Smooth muscle cell (in vitro differentiated cells): Measurements from ENCODE around the gene MTCL1. TPM values are rescaled to one million over a fixed set of nuclear protein-coding genes. Genes with fewer than 3 reads are reported as not detected.
A peak's percentile ranks its signal among the peaks of the same experiment; 100 is the strongest.

Experiments used
- DNase-seq: peaks from one replicate; lab custom pipeline; 2025; ENCODE audit not compliant: unreplicated experiment; lab: John Stamatoyannopoulos, UW
- H2AFZ ChIP-seq: fragments of 200-600 bp; sonication (generic); 2 replicates; pipeline ENCODE4 v1.6.0; 2016; ENCODE audit warnings: antibody characterized with exemption, low read depth, mild to moderate bottlenecking
- H3F3A ChIP-seq: fragments of 200-600 bp; sonication (generic); 2 replicates; pipeline ENCODE4 v1.6.0; 2017; ENCODE audit warnings: antibody characterized with exemption, low read depth
- H3K27ac ChIP-seq: fragments of 200-600 bp; sonication (generic); 2 replicates; pipeline ENCODE4 v1.5.1; 2016; ENCODE audit warnings: low read depth, mild to moderate bottlenecking
- H3K27me3 ChIP-seq: fragments of 200-600 bp; sonication (generic); 2 replicates; pipeline ENCODE4 v1.6.1; 2016; ENCODE audit warnings: low read depth, mild to moderate bottlenecking
- H3K36me3 ChIP-seq: fragments of 200-600 bp; sonication (generic); 2 replicates; pipeline ENCODE4 v1.5.1; 2016; ENCODE audit warnings: low read depth
- H3K4me1 ChIP-seq: fragments of 200-600 bp; sonication (generic); 2 replicates; pipeline ENCODE4 v1.5.1; 2016; ENCODE audit warnings: low read depth
- H3K4me2 ChIP-seq: fragments of 200-600 bp; sonication (generic); 2 replicates; pipeline ENCODE4 v1.6.0; 2016; ENCODE audit warnings: mild to moderate bottlenecking
- H3K4me3 ChIP-seq: fragments of 200-600 bp; sonication (generic); 2 replicates; pipeline ENCODE4 v1.5.1; 2016; ENCODE audit warnings: mild to moderate bottlenecking
- H3K79me2 ChIP-seq: fragments of 200-600 bp; sonication (generic); 2 replicates; pipeline ENCODE4 v1.6.0; 2016; ENCODE audit warnings: low read depth, mild to moderate bottlenecking
- H3K9ac ChIP-seq: fragments of 200-600 bp; sonication (generic); 2 replicates; pipeline ENCODE4 v1.6.0; 2016; ENCODE audit warnings: low read depth
- H3K9me3 ChIP-seq: fragments of 200-600 bp; sonication (generic); replicated peaks from 2 replicates; pipeline ENCODE4 v1.5.1; 2016; ENCODE audit warnings: low read depth
- H4K20me1 ChIP-seq: fragments of 200-600 bp; sonication (generic); 2 replicates; pipeline ENCODE4 v1.6.0; 2016; ENCODE audit warnings: low read depth
- WGBS: methylation state at CpG from one replicate; pipeline ENCODE4 v1.1.7; 2016; ENCODE audit warnings: low lambda C conversion rate; 5-methylcytosine and 5-hydroxymethylcytosine counted together
- polyA plus RNA-seq: library from polyadenylated mRNA; unstranded; fragments of >200 nt; fragmentation: Nextera tagmentation; extraction: Ambion mirVana; gene quantifications from 2 replicates; pipeline ENCODE4 v1.2.1, GENCODE V29; 2016
- total RNA-seq: library from RNA; depleted of rRNA; stranded (reverse); fragments of >200 nt; gene quantifications from 2 replicates; pipeline ENCODE4 v1.2.3, GENCODE V29; 2014
- TF ChIP-seq, protein P1 (sequence below): fragments of 200-600 bp; sonication (generic); IDR thresholded peaks from 2 replicates; pipeline ENCODE4 v1.5.1; 2017; ENCODE audit warnings: borderline replicate concordance, mild to moderate bottlenecking, antibody characterized with exemption; ENCODE audit not compliant: insufficient read depth, poor library complexity, severe bottlenecking

MTCL1 gene
- total and polyA plus RNA-seq, 2 experiments from 2014 or later = 5.5 to 15.2 TPM

DNA sequence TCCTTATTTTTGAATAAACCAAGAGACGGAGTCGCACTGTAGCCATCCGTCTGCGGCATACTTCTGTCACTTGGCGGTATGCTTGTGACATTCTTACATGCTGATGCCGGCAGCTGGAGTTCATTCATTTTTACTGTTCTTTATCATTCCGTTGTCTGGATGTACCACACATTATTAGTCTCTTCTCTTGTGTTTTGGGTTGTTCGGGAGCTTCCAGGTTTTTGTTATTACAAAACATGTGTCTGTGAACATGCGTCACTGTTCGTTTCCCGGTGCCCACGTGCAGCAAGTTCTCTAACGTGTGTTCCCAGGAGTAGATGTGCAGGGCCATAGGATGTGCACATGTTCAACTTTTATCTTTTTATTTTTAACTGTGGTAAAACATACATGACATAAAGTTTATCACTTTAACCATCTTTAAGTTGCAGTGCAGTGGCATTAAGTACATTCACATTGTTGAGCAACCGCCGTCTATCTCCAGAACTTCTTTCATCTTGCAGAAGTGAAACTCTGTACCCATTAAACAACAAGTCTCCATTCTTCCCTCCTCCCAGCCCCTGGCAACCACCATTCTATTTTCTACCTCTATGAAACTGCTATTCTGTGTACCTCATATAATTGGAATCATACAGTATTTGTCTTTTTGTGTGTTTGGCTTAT is 40.1 kb downstream of the MTCL1 start:
- Histone ChIP-seq H3K27me3 (no peaks in the 10 kb centered on the region), H4K20me1 (no peaks in the 10 kb centered on the region), H3K4me1 (peaks cover 3% of the 10 kb centered on the region), H3K9ac (no peak overlapping the region), H3K36me3 (no peaks in the 10 kb centered on the region), H3K4me2 (no peak overlapping the region), H3K79me2 (no peaks in the 10 kb centered on the region), H3F3A (peaks cover 4% of the 10 kb centered on the region), H3K27ac (peak overlapping the region; percentile 8), H3K9me3 (no peaks in the 10 kb centered on the region), H3K4me3 (no peak overlapping the region), H2AFZ (no peak overlapping the region)
- TF ChIP-seq, protein P1, sequence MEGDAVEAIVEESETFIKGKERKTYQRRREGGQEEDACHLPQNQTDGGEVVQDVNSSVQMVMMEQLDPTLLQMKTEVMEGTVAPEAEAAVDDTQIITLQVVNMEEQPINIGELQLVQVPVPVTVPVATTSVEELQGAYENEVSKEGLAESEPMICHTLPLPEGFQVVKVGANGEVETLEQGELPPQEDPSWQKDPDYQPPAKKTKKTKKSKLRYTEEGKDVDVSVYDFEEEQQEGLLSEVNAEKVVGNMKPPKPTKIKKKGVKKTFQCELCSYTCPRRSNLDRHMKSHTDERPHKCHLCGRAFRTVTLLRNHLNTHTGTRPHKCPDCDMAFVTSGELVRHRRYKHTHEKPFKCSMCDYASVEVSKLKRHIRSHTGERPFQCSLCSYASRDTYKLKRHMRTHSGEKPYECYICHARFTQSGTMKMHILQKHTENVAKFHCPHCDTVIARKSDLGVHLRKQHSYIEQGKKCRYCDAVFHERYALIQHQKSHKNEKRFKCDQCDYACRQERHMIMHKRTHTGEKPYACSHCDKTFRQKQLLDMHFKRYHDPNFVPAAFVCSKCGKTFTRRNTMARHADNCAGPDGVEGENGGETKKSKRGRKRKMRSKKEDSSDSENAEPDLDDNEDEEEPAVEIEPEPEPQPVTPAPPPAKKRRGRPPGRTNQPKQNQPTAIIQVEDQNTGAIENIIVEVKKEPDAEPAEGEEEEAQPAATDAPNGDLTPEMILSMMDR = no peak
- DNase-seq = no peak
- 82% methylated on average over 15 of the region's 15 CpGs for WGBS

DNA sequence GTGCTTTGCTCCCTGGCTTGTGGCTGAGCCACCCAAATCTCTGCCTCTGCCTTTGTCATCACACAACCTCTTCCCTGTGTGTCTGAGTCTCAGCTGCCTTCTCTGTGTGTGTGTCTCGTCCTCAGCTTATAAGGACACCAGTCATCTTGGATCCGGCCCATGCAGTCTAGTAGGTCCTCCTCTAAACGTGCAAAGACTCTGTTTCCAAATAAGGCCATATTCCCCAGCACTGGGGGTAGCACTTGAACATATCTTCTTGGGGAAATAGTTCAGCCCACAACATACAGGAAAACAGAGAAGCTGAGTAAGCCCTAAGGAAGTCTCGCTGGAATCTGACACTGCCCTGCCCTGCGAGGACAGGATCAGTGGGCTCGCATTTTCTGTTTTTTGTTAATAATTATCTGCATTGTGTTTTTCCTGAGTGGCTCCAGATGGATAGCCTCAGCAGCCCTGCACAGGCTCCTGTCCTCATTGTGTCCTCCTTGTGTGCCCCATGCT is 42.1 kb downstream of the MTCL1 start:
- no peak for DNase-seq

DNA sequence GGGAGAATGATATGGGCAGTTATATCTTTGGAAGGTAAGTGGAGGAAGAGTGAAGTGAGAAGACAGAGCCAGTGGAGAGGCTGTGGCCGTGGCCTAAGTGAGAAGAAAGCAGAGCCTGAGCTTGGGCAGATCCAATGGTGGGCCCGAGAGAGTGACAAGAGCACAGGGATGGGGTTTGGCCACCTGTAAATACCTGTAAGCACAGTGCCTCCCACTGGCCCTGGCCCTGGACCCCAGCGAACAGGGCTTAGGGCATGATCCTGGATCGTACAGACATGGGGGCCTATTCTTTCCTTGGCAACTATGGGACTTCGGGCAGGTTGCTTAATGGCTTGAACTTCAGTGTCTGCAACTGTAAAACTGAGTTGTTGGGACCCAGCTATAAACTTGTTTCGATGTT is 44.1 kb downstream of the MTCL1 start:
- H2AFZ ChIP-seq = no peak overlapping the region
- peaks cover 9% of the 10 kb centered on the region for H3K79me2 ChIP-seq
- H4K20me1 ChIP-seq = no peaks in the 10 kb centered on the region
- DNase-seq = no peak
- no peak overlapping the region for H3K4me3 ChIP-seq
- no peaks in the 10 kb centered on the region for H3K9me3 ChIP-seq
- H3K27ac ChIP-seq = no peak overlapping the region
- H3K4me1 ChIP-seq = peaks cover 12% of the 10 kb centered on the region
- peaks cover 17% of the 10 kb centered on the region for H3F3A ChIP-seq
- no peaks in the 10 kb centered on the region for H3K27me3 ChIP-seq
- no peak overlapping the region for H3K9ac ChIP-seq
- TF ChIP-seq, protein P1 = no peak
- no peak overlapping the region for H3K4me2 ChIP-seq
- 95% methylated on average over 6 of the region's 6 CpGs for WGBS
- no peaks in the 10 kb centered on the region for H3K36me3 ChIP-seq

More for the DNA sequence above, 42.1 kb downstream of the MTCL1 start:
- H3K27ac ChIP-seq = peak overlapping the region; percentile 79
- WGBS = 1% methylated on average over 6 of the region's 6 CpGs
- H3K36me3 ChIP-seq = no peaks in the 10 kb centered on the region
- H3K4me3 ChIP-seq = no peak overlapping the region
- no peaks in the 10 kb centered on the region for H3K9me3 ChIP-seq
- TF ChIP-seq, protein P1 = no peak
- H3K4me2 ChIP-seq = peak overlapping the region; percentile 65
- peaks cover 12% of the 10 kb centered on the region for H3K4me1 ChIP-seq
- peaks cover 17% of the 10 kb centered on the region for H3F3A ChIP-seq
- peak overlapping the region; percentile 31 for H3K9ac ChIP-seq
- no peaks in the 10 kb centered on the region for H3K27me3 ChIP-seq
- no peaks in the 10 kb centered on the region for H4K20me1 ChIP-seq
- H3K79me2 ChIP-seq = no peaks in the 10 kb centered on the region
- H2AFZ ChIP-seq = no peak overlapping the region
